ENCODE data around the gene CDK19. TPM values are rescaled to one million over a fixed set of nuclear protein-coding genes. Genes with fewer than 3 reads are reported as not detected.

CDK19 gene
- total RNA-seq, 4 donors from 2014 or later: 17.0 to 19.1 (median 18.7) TPM

- H3K4me3 ChIP-seq (ENCODE audit: low read depth, poor library complexity, severe bottlenecking): no peak overlapping the region
- TF ChIP-seq, protein P1, sequence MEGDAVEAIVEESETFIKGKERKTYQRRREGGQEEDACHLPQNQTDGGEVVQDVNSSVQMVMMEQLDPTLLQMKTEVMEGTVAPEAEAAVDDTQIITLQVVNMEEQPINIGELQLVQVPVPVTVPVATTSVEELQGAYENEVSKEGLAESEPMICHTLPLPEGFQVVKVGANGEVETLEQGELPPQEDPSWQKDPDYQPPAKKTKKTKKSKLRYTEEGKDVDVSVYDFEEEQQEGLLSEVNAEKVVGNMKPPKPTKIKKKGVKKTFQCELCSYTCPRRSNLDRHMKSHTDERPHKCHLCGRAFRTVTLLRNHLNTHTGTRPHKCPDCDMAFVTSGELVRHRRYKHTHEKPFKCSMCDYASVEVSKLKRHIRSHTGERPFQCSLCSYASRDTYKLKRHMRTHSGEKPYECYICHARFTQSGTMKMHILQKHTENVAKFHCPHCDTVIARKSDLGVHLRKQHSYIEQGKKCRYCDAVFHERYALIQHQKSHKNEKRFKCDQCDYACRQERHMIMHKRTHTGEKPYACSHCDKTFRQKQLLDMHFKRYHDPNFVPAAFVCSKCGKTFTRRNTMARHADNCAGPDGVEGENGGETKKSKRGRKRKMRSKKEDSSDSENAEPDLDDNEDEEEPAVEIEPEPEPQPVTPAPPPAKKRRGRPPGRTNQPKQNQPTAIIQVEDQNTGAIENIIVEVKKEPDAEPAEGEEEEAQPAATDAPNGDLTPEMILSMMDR (IDR thresholded peaks at IDR 0.05): no peak
- no peak for TF ChIP-seq POLR2A (IDR thresholded peaks at IDR 0.05)
- no peak for DNase-seq (ENCODE audit: low spot score in 2 of 2)
- intact Hi-C loops (cut with DNase I; ENCODE audit: low total_unique reads): no loop called here
- WGBS, 2 donors: 68 to 81% methylated on average over 2 of the region's 2 CpGs
Observed at GRCh38 chr6:110619275-110619908, 195.9 kb downstream of the CDK19 start.

DNA sequence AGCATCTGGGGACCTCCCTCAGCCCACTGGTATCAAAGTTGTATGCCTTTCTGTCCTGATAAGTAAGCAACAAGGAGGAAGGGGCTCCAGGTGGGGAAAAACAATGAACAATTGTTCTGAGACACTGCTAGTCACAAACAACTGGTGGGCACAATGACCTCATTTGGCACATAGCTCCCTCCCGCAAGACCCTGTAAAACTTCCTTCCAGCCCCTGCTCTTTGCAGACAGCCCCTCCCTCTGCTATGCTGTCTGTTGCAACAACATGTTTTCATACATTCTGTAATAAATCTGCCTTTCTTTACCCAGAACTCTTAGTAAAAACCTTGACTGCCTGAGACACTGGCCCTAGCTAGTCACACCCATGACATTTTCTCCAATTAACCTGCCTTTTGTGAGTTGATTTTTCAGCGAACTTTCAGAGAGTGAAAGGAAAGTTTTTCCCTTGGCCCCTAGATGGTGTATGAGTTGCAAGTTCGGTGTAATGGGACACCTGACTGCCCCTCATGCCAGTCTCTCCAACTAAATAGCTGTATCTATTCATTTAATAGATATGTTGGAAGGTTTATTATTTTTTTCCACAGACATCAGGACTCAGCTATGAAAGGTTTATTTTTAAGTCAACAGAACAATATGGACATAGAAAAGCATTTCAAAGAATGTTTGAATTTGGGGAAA, 196.5 kb downstream of the CDK19 start:
- no peak for DNase-seq (ENCODE audit: low spot score in 2 of 2)
- H3K4me3 ChIP-seq (ENCODE audit: low read depth, poor library complexity, severe bottlenecking): no peak overlapping the region
- intact Hi-C loops (cut with DNase I; ENCODE audit: low total_unique reads): no loop called here
- no peak for TF ChIP-seq POLR2A (IDR thresholded peaks at IDR 0.05)
- TF ChIP-seq, protein P1 (IDR thresholded peaks at IDR 0.05): no peak
- 61 to 64% methylated on average over 3 of the region's 3 CpGs for WGBS, 2 donors

DNA sequence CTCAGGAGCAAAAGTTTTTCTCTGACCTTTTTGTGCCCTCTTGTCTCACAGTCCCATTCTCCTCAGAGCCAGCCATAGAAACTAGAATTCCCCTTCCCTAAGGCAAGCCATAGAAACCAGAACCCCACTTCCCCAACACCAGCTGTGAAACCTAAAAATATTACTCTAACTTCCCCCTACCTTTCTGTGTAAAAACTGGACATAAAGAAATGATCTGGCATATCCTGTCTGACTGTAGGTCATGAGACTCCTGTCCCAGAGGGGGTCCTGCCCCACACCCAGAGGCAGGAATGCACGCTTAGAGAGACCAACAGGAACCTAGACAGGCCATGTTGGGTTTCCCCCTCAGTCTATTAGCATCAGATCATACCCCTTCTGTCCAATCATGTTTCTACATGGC, 198.2 kb downstream of the CDK19 start:
- WGBS, 2 donors: 87 to 91% methylated on average over 1 of the region's 1 CpG
- no peak overlapping the region for H3K4me3 ChIP-seq (ENCODE audit: low read depth, poor library complexity, severe bottlenecking)
- TF ChIP-seq, protein P1 (IDR thresholded peaks at IDR 0.05): no peak
- TF ChIP-seq POLR2A (IDR thresholded peaks at IDR 0.05): no peak
- intact Hi-C loops (cut with DNase I; ENCODE audit: low total_unique reads): no loop called here
- DNase-seq (ENCODE audit: low spot score in 2 of 2): no peak

GRCh38 chr6:110615722-110616121, 199.5 kb downstream of the CDK19 start:
- H3K4me3 ChIP-seq (ENCODE audit: low read depth, poor library complexity, severe bottlenecking): no peak overlapping the region
- intact Hi-C loops (cut with DNase I; ENCODE audit: low total_unique reads): no loop called here
- TF ChIP-seq POLR2A (IDR thresholded peaks at IDR 0.05): no peak
- TF ChIP-seq, protein P1 (IDR thresholded peaks at IDR 0.05): no peak
- DNase-seq (ENCODE audit: low spot score in 2 of 2): no peak
- 83 to 86% methylated on average over 1 of the region's 1 CpG for WGBS, 2 donors

- WGBS, 2 donors: 68 to 81% methylated on average over 5 of the region's 5 CpGs
- no peak for DNase-seq (ENCODE audit: low spot score in 2 of 2)
- no peak overlapping the region for H3K4me3 ChIP-seq (ENCODE audit: low read depth, poor library complexity, severe bottlenecking)
- intact Hi-C loops (cut with DNase I; ENCODE audit: low total_unique reads): no loop called here
- TF ChIP-seq, protein P1 (IDR thresholded peaks at IDR 0.05): no peak
- TF ChIP-seq POLR2A (IDR thresholded peaks at IDR 0.05): no peak
Observed at GRCh38 chr6:110614586-110614985, 200.7 kb downstream of the CDK19 start.
